Measurements from ENCODE around the gene TPT1. TPM values are rescaled to one million over a fixed set of nuclear protein-coding genes. Genes with fewer than 3 reads are reported as not detected.

TPT1 gene
- polyA plus RNA-seq, 1 experiment = 7,581 TPM

DNA sequence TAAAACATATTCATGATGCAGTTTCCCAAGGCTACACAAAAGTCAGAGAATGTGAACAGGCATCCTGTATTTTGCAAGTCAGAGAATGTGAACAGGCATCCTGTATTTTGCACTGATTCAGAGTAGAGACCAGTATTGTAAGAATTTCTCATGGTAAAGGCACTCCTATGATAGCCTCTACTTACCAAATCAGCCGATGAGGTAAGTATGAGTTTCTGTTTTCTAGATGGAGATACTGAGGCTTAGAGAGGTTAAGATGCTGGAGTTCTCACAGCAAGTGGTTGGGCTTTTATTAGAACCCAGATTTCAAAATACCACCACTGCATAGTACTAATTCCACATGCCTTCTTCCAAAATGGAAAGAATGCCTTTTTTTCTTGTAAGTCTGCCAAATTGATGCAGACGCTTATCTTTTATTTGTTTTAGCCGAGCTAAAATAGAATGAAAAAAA, 12.3 kb downstream of the TPT1 start:
- CTCF ChIA-PET = interaction anchor here (1.2 kb wide), 1 partner anchor 282 kb away, joined by 3 read pairs; no protein-coding TSS in a partner anchor

GRCh38 chr13:45327253-45327955, 13.6 kb downstream of the TPT1 start:
- Histone ChIP-seq H3K27ac (ENCODE audit: low read depth, low read length) (no peak overlapping the region), H3K4me3 (ENCODE audit: low read depth, low read length) (no peak overlapping the region), H3K9me3 (ENCODE audit: control insufficient read depth, insufficient read depth, low read length) (no peaks in the 10 kb centered on the region), H3K27me3 (ENCODE audit: control insufficient read depth, insufficient read depth, low read length) (no peaks in the 10 kb centered on the region)
- DNase-seq (ENCODE audit: low read depth, low spot score) = no peak
- ChIA-PET CTCF (no interaction called here), POLR2A (no interaction called here)
- TF ChIP-seq CTCF (IDR thresholded peaks at IDR 0.05; ENCODE audit: low read depth, low read length) = no peak

More for the DNA sequence above, 12.3 kb downstream of the TPT1 start:
- no peaks in the 10 kb centered on the region for H3K27me3 ChIP-seq (ENCODE audit: control insufficient read depth, insufficient read depth, low read length)
- no peak for TF ChIP-seq CTCF (IDR thresholded peaks at IDR 0.05; ENCODE audit: low read depth, low read length)
- DNase-seq (ENCODE audit: low read depth, low spot score) = no peak
- H3K4me3 ChIP-seq (ENCODE audit: low read depth, low read length) = no peak overlapping the region
- H3K9me3 ChIP-seq (ENCODE audit: control insufficient read depth, insufficient read depth, low read length) = no peaks in the 10 kb centered on the region
- peak overlapping the region; percentile 53 for H3K27ac ChIP-seq (ENCODE audit: low read depth, low read length)
- POLR2A ChIA-PET = interaction anchor here (0.6 to 1.9 kb wide), 4 partner anchors 9 to 287 kb away, joined by 3 to 10 read pairs (median 4); no protein-coding TSS in a partner anchor

- H3K4me3 ChIP-seq (ENCODE audit: low read depth, low read length) = no peak overlapping the region
- H3K27me3 ChIP-seq (ENCODE audit: control insufficient read depth, insufficient read depth, low read length) = no peaks in the 10 kb centered on the region
- ChIA-PET CTCF (interaction anchor here (1.0 to 1.6 kb wide), 5 partner anchors 14 to 279 kb away, joined by 3 to 6 read pairs (median 3); no protein-coding TSS in a partner anchor), POLR2A (interaction anchor here (0.6 to 2.1 kb wide), 7 partner anchors 15 to 901 kb away, joined by 3 to 12 read pairs (median 4); partner anchors contain the start of genes GTF2F2 and TPT1)
- peak overlapping the region; percentile 86 for H3K27ac ChIP-seq (ENCODE audit: low read depth, low read length)
- no peaks in the 10 kb centered on the region for H3K9me3 ChIP-seq (ENCODE audit: control insufficient read depth, insufficient read depth, low read length)
- TF ChIP-seq CTCF (IDR thresholded peaks at IDR 0.05; ENCODE audit: low read depth, low read length) = no peak
- DNase-seq (ENCODE audit: low read depth, low spot score) = peak; percentile 79
Measured at GRCh38 chr13:45325806-45326205, 15.2 kb downstream of the TPT1 start.

DNA sequence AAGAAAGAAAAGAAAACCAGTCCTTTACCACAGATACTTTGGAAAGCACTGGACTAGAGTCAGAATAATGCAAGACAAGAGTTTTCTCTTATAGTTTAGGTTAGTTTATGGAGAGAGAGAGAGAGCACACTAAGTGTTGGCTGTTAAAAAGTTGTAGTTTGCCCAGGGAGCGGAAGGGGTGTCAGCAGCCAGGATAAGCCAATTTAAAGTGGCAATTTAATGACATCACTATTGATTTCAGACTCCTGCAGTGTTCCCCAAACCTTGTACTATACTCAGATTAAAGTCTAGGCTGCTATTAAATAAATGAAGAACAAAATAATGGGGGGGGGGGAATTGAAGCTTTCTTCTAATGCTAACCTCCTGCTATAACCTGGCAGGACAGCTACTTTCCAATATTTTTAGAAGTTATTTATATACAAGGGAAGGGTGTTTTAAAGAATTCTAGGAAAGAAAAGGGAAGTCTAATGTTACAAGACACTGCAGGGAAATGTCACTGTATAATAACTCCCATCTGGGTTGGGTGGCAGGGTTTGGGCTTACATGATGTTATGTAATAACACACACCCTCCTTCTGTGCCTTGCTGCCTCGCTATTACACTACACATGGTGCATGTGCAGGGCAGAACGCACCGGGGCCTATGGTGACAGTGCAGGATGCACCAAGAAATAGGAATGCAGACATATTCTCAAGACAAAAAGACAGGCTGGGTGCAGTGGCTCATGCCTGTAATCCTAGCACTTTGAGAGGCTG, 19.9 kb downstream of the TPT1 start:
- Histone ChIP-seq H3K27ac (ENCODE audit: low read depth, low read length) (no peak overlapping the region), H3K27me3 (ENCODE audit: control insufficient read depth, insufficient read depth, low read length) (no peaks in the 10 kb centered on the region), H3K9me3 (ENCODE audit: control insufficient read depth, insufficient read depth, low read length) (no peaks in the 10 kb centered on the region), H3K4me3 (ENCODE audit: low read depth, low read length) (no peak overlapping the region)
- ChIA-PET CTCF (interaction anchor here (0.6 to 1.0 kb wide), 2 partner anchors 274 to 311 kb away, joined by 3 read pairs; no protein-coding TSS in a partner anchor), POLR2A (interaction anchor here (0.6 kb wide), 1 partner anchor 300 kb away, joined by 3 read pairs; no protein-coding TSS in a partner anchor)
- no peak for DNase-seq (ENCODE audit: low read depth, low spot score)
- no peak for TF ChIP-seq CTCF (IDR thresholded peaks at IDR 0.05; ENCODE audit: low read depth, low read length)

Data from AG04450 (cell line).